Measurements from ENCODE around the gene SSNA1.

SSNA1 gene

GRCh38 chr9:137156567-137157375, 31.7 kb upstream of the SSNA1 start:
- no peak for DNase-seq

GRCh38 chr9:137157618-137158415, 30.7 kb upstream of the SSNA1 start:
- no peak for DNase-seq

- no peak for DNase-seq
Observed at GRCh38 chr9:137158625-137159024, 29.9 kb upstream of the SSNA1 start.

- DNase-seq, result no peak
Observed at GRCh38 chr9:137159105-137160053, 29.1 kb upstream of the SSNA1 start.

- no peak for DNase-seq
Observed at GRCh38 chr9:137160054-137160425, 28.4 kb upstream of the SSNA1 start.

- DNase-seq, result no peak
Observed at GRCh38 chr9:137160716-137161557, 27.5 kb upstream of the SSNA1 start.

GRCh38 chr9:137161558-137162486, 26.7 kb upstream of the SSNA1 start:
- DNase-seq, result no peak

- DNase-seq, result no peak
Observed at GRCh38 chr9:137162505-137163364, 25.7 kb upstream of the SSNA1 start.

- DNase-seq, result no peak
Observed at GRCh38 chr9:137163365-137163715, 25.1 kb upstream of the SSNA1 start.

GRCh38 chr9:137163805-137164204, 24.7 kb upstream of the SSNA1 start:
- no peak for DNase-seq

- DNase-seq, result no peak
Observed at GRCh38 chr9:137164370-137165249, 23.9 kb upstream of the SSNA1 start.

- no peak for DNase-seq
Observed at GRCh38 chr9:137165250-137165836, 23.1 kb upstream of the SSNA1 start.

- no peak for DNase-seq
Observed at GRCh38 chr9:137166380-137167229, 21.9 kb upstream of the SSNA1 start.

- DNase-seq, result no peak
Observed at GRCh38 chr9:137167277-137167746, 21.2 kb upstream of the SSNA1 start.

GRCh38 chr9:137167747-137168572, 20.5 kb upstream of the SSNA1 start:
- no peak for DNase-seq

- peak; percentile 4 for DNase-seq
Observed at GRCh38 chr9:137168573-137168903, 19.9 kb upstream of the SSNA1 start.

All from midbrain (tissue), 1 donor.